H1 (cell line): ENCODE measurements around the gene SPINT2.

Source experiments
- ASH2L ChIP-seq: fragments of 200-600, 300-600 bp; sonication (generic); IDR thresholded peaks from one replicate; pipeline ENCODE4 v1.7.1; 2017; ENCODE audit warnings: low read length
- ATF3 ChIP-seq: IDR thresholded peaks from 2 replicates; pipeline ENCODE4 v1.6.1; 2011; ENCODE audit warnings: low read depth, mild to moderate bottlenecking, low read length; ENCODE audit not compliant: insufficient read depth
- CHD1 ChIP-seq: IDR thresholded peaks from 2 replicates; pipeline ENCODE4 v1.6.1; 2012; ENCODE audit warnings: low read depth, low read length, improper control_type of control experiment
- CTCF ChIP-seq, 3 experiments: IDR thresholded peaks; 1 replicate in 2 of 3; 2 replicates in 1 of 3; pipeline versions ENCODE4 v1.5.1 to v1.6.1; 2011; ENCODE audit warnings: low read length in 3 of 3, mild to moderate bottlenecking in 3 of 3, inconsistent platforms in 2 of 3, low read depth in 1 of 3, moderate library complexity in 1 of 3; ENCODE audit not compliant: insufficient read depth in 1 of 3; ENCODE audit errors: control extremely low read depth in 1 of 3
- EP300 ChIP-seq, 2 experiments: IDR thresholded peaks; 1 replicate in 1 of 2; 2 replicates in 1 of 2; pipeline ENCODE4 v1.6.1; 2011 to 2012; ENCODE audit warnings: low read depth in 2 of 2, low read length in 2 of 2, mild to moderate bottlenecking in 2 of 2, borderline replicate concordance in 1 of 2, inconsistent platforms in 1 of 2, moderate library complexity in 1 of 2
- EZH2 ChIP-seq: fragments of 200-600 bp; sonication (generic); IDR thresholded peaks from 2 replicates; pipeline ENCODE4 v1.7.1; 2012; ENCODE audit warnings: low read depth, mild to moderate bottlenecking, moderate library complexity, low read length, inconsistent platforms; ENCODE audit not compliant: severe bottlenecking
- GTF2F1 ChIP-seq: IDR thresholded peaks from 2 replicates; pipeline ENCODE4 v1.6.1; 2012; ENCODE audit warnings: low read depth, low read length, improper control_type of control experiment, borderline replicate concordance
- MAFK ChIP-seq: IDR thresholded peaks from 2 replicates; pipeline ENCODE4 v1.6.1; 2012; ENCODE audit warnings: low read depth, mild to moderate bottlenecking, improper control_type of control experiment, low read length
- MAX ChIP-seq: IDR thresholded peaks from 2 replicates; pipeline ENCODE4 v1.6.1; 2012; ENCODE audit warnings: inconsistent platforms
- POLR2A ChIP-seq, 2 experiments: IDR thresholded peaks; 1 replicate in 1 of 2; 2 replicates in 1 of 2; pipeline ENCODE4 v1.6.1; 2011; ENCODE audit warnings: low read depth in 2 of 2, low read length in 2 of 2, mild to moderate bottlenecking in 2 of 2; ENCODE audit errors: control extremely low read depth in 1 of 2
- POLR2AphosphoS5 ChIP-seq: IDR thresholded peaks from 2 replicates; pipeline ENCODE4 v1.6.1; 2011; ENCODE audit warnings: low read depth, low read length
- RXRA ChIP-seq: IDR thresholded peaks from 2 replicates; pipeline ENCODE4 v1.6.1; 2011; ENCODE audit warnings: low read depth, mild to moderate bottlenecking, low read length, moderate library complexity; ENCODE audit not compliant: insufficient read depth
- SIX5 ChIP-seq: IDR thresholded peaks from 2 replicates; pipeline ENCODE4 v1.6.1; 2011; ENCODE audit warnings: mild to moderate bottlenecking, low read depth, low read length
- SP1 ChIP-seq: IDR thresholded peaks from 2 replicates; pipeline ENCODE4 v1.6.1; 2011; ENCODE audit warnings: low read depth, low read length

GRCh38 chr19:38265213-38265861, 964 bp downstream of the SPINT2 start:
- TF ChIP-seq EZH2 (no peak), EP300 (IDR thresholded peaks at IDR 0.05; ENCODE audit: borderline replicate concordance in 1 of 2, low read depth in 2 of 2, low read length in 2 of 2) (no peak), MAFK (no peak), MAX (no peak), POLR2AphosphoS5 (no peak), CTCF (IDR thresholded peaks at IDR 0.05; ENCODE audit: control extremely low read depth in 1 of 3, insufficient read depth in 1 of 3, low read depth in 1 of 3, low read length in 3 of 3) (no peak), ASH2L (no peak), RXRA (no peak), GTF2F1 (no peak), SIX5 (no peak), POLR2A (IDR thresholded peaks at IDR 0.05; ENCODE audit: control extremely low read depth in 1 of 2, low read depth in 2 of 2, low read length in 2 of 2) (no peak), ATF3 (no peak), SP1 (0 out of 2 replicates have a peak, but pooled peaks have one; percentile 8), CHD1 (no peak)
